ENCODE results near the gene NR2F2. TPM values are rescaled to one million over a fixed set of nuclear protein-coding genes. Genes with fewer than 3 reads are reported as not detected.

The NR2F2 gene
- total and polyA plus RNA-seq, 4 donors: 15.0 to 73.5 (median 35.4) TPM

GRCh38 chr15:96358001-96358801 lies 27.7 kb downstream of the NR2F2 start:
- H3K27me3 ChIP-seq (ENCODE audit: control insufficient read depth in 3 of 3, insufficient read depth in 3 of 3, low read length in 2 of 3): peaks cover 0 to 76% (median 13%) of the 10 kb centered on the region in 3 donors
- no peak for ATAC-seq (ENCODE audit: insufficient read depth, low FRiP score)
- DNase-seq: peak in 2 of 3 donors; percentile 4 to 10
- TF ChIP-seq CTCF (IDR thresholded peaks at IDR 0.05; ENCODE audit: control extremely low read depth, extremely low read depth): no peak
- no peaks in the 10 kb centered on the region for H3K9me3 ChIP-seq (ENCODE audit: control insufficient read depth in 4 of 4, insufficient read depth in 3 of 4, low read length in 3 of 4)
- no peak overlapping the region for H3K9ac ChIP-seq (ENCODE audit: insufficient read depth in 1 of 2, low read length in 2 of 2)
- H3K4me3 ChIP-seq: no peak overlapping the region
- H3K4me1 ChIP-seq (ENCODE audit: control insufficient read depth in 5 of 5, insufficient read depth in 5 of 5, low read length in 5 of 5): peaks cover 0 to 52% (median 11%) of the 10 kb centered on the region in 5 donors
- H3K27ac ChIP-seq (ENCODE audit: low read depth in 1 of 2, low read length in 1 of 2): peak overlapping the region in 1 of 2 donors; percentile 61
- 31 to 55% methylated on average over 31 of the region's 31 CpGs for WGBS, 2 donors
- peaks cover 0 to 4% (median 0%) of the 10 kb centered on the region in 4 donors for H3K36me3 ChIP-seq (ENCODE audit: control insufficient read depth in 4 of 4, insufficient read depth in 4 of 4, low read length in 4 of 4)

- peaks cover 0 to 46% (median 6%) of the 10 kb centered on the region in 5 donors for H3K4me1 ChIP-seq (ENCODE audit: control insufficient read depth in 5 of 5, insufficient read depth in 5 of 5, low read length in 5 of 5)
- H3K27ac ChIP-seq (ENCODE audit: low read depth in 1 of 2, low read length in 1 of 2): peak overlapping the region in 1 of 2 donors; percentile 61
- TF ChIP-seq CTCF (IDR thresholded peaks at IDR 0.05; ENCODE audit: control extremely low read depth, extremely low read depth): no peak
- ATAC-seq (ENCODE audit: insufficient read depth, low FRiP score) (no peak), DNase-seq (peak in 2 of 3 donors; percentile 6 to 15)
- WGBS, 2 donors: 25 to 43% methylated on average over 21 of the region's 21 CpGs
- H3K4me3 ChIP-seq: no peak overlapping the region
- no peak overlapping the region for H3K9ac ChIP-seq (ENCODE audit: insufficient read depth in 1 of 2, low read length in 2 of 2)
- no peaks in the 10 kb centered on the region for H3K9me3 ChIP-seq (ENCODE audit: control insufficient read depth in 4 of 4, insufficient read depth in 3 of 4, low read length in 3 of 4)
- peaks cover 0 to 79% (median 18%) of the 10 kb centered on the region in 3 donors for H3K27me3 ChIP-seq (ENCODE audit: control insufficient read depth in 3 of 3, insufficient read depth in 3 of 3, low read length in 2 of 3)
- peaks cover 0 to 4% (median 0%) of the 10 kb centered on the region in 4 donors for H3K36me3 ChIP-seq (ENCODE audit: control insufficient read depth in 4 of 4, insufficient read depth in 4 of 4, low read length in 4 of 4)
Observed at GRCh38 chr15:96358821-96359615, 28.5 kb downstream of the NR2F2 start.

GRCh38 chr15:96359616-96360521 lies 29.4 kb downstream of the NR2F2 start:
- no peak overlapping the region for H3K4me3 ChIP-seq
- peaks cover 0 to 42% (median 5%) of the 10 kb centered on the region in 5 donors for H3K4me1 ChIP-seq (ENCODE audit: control insufficient read depth in 5 of 5, insufficient read depth in 5 of 5, low read length in 5 of 5)
- DNase-seq (peak; percentile 65 to 68 (median 67)), ATAC-seq (ENCODE audit: insufficient read depth, low FRiP score) (no peak)
- H3K27ac ChIP-seq (ENCODE audit: low read depth in 1 of 2, low read length in 1 of 2): peak overlapping the region in 1 of 2 donors; percentile 67
- no peaks in the 10 kb centered on the region for H3K9me3 ChIP-seq (ENCODE audit: control insufficient read depth in 4 of 4, insufficient read depth in 3 of 4, low read length in 3 of 4)
- no peak for TF ChIP-seq CTCF (IDR thresholded peaks at IDR 0.05; ENCODE audit: control extremely low read depth, extremely low read depth)
- H3K9ac ChIP-seq (ENCODE audit: insufficient read depth in 1 of 2, low read length in 2 of 2): peak overlapping the region in 1 of 2 donors; percentile 23
- peaks cover 0 to 84% (median 24%) of the 10 kb centered on the region in 3 donors for H3K27me3 ChIP-seq (ENCODE audit: control insufficient read depth in 3 of 3, insufficient read depth in 3 of 3, low read length in 2 of 3)
- H3K36me3 ChIP-seq (ENCODE audit: control insufficient read depth in 4 of 4, insufficient read depth in 4 of 4, low read length in 4 of 4): peaks cover 0 to 4% (median 0%) of the 10 kb centered on the region in 4 donors
- 10 to 18% methylated on average over 57 of the region's 57 CpGs for WGBS, 2 donors
